HUES48 (cell line): ENCODE results near the gene FLT4.

Experiments used
- H3K27ac ChIP-seq: one replicate; pipeline ENCODE4 v1.7.0; 2013; ENCODE audit warnings: low read depth, low read length, inconsistent platforms
- H3K27me3 ChIP-seq: 2 replicates; pipeline ENCODE4 v1.6.1; 2013; ENCODE audit warnings: mild to moderate bottlenecking, low read length; ENCODE audit not compliant: control insufficient read depth, insufficient read depth
- H3K36me3 ChIP-seq: 2 replicates; pipeline ENCODE4 v1.6.1; 2013; ENCODE audit warnings: low read length; ENCODE audit not compliant: control insufficient read depth, insufficient read depth
- H3K4me1 ChIP-seq: 2 replicates; pipeline ENCODE4 v1.6.1; 2013; ENCODE audit warnings: mild to moderate bottlenecking, low read length; ENCODE audit not compliant: control insufficient read depth, insufficient read depth
- H3K4me3 ChIP-seq: 2 replicates; pipeline ENCODE4 v1.5.1; 2013; ENCODE audit warnings: mild to moderate bottlenecking, low read depth, low read length
- H3K9ac ChIP-seq: 2 replicates; pipeline ENCODE4 v1.6.1; 2013; ENCODE audit warnings: mild to moderate bottlenecking, low read depth, low read length, moderate library complexity
- H3K9me3 ChIP-seq: 2 replicates; pipeline ENCODE4 v1.6.1; 2013; ENCODE audit warnings: low read length; ENCODE audit not compliant: control insufficient read depth, insufficient read depth

Gene FLT4

GRCh38 chr5:180595046-180595379, 54.4 kb downstream of the FLT4 start:
- Histone ChIP-seq H3K27me3 (peaks cover 39% of the 10 kb centered on the region), H3K9me3 (no peaks in the 10 kb centered on the region), H3K4me1 (no peaks in the 10 kb centered on the region), H3K9ac (no peak overlapping the region), H3K4me3 (no peak overlapping the region), H3K27ac (no peak overlapping the region), H3K36me3 (no peaks in the 10 kb centered on the region)

GRCh38 chr5:180594311-180595045, 54.9 kb downstream of the FLT4 start:
- no peak overlapping the region for H3K27ac ChIP-seq
- no peaks in the 10 kb centered on the region for H3K9me3 ChIP-seq
- H3K36me3 ChIP-seq = no peaks in the 10 kb centered on the region
- no peaks in the 10 kb centered on the region for H3K4me1 ChIP-seq
- peaks cover 44% of the 10 kb centered on the region for H3K27me3 ChIP-seq
- no peak overlapping the region for H3K9ac ChIP-seq
- H3K4me3 ChIP-seq = no peak overlapping the region

GRCh38 chr5:180593446-180594206, 55.8 kb downstream of the FLT4 start:
- Histone ChIP-seq H3K9me3 (no peaks in the 10 kb centered on the region), H3K9ac (no peak overlapping the region), H3K4me1 (no peaks in the 10 kb centered on the region), H3K36me3 (no peaks in the 10 kb centered on the region), H3K27me3 (peaks cover 51% of the 10 kb centered on the region), H3K27ac (no peak overlapping the region), H3K4me3 (no peak overlapping the region)

- Histone ChIP-seq H3K9ac (no peak overlapping the region), H3K4me1 (no peaks in the 10 kb centered on the region), H3K36me3 (no peaks in the 10 kb centered on the region), H3K27ac (no peak overlapping the region), H3K27me3 (peaks cover 62% of the 10 kb centered on the region), H3K9me3 (no peaks in the 10 kb centered on the region), H3K4me3 (0 out of 2 replicates have a peak overlapping the region, but pooled peaks have one; percentile 56)
These were observed 57.2 kb downstream of the FLT4 start for GRCh38 chr5:180592176-180592575.

GRCh38 chr5:180591311-180591887, 58.0 kb downstream of the FLT4 start, which contains the start of gene SCGB3A1:
Gene SCGB3A1 (minus strand): TSS chr5:180591499. CDS start chr5:180591462, 37 bp downstream.
- Histone ChIP-seq H3K4me1 (no peaks in the 10 kb centered on the region), H3K27ac (no peak within 1 kb of the TSS), H3K4me3 (peak within 1 kb of the TSS; percentile 56), H3K9ac (no peak within 1 kb of the TSS), H3K9me3 (no peaks in the 10 kb centered on the region), H3K36me3 (no peaks in the 10 kb centered on the region), H3K27me3 (peaks cover 62% of the 10 kb centered on the region)

- peaks cover 62% of the 10 kb centered on the region for H3K27me3 ChIP-seq
- H3K4me3 ChIP-seq = peak overlapping the region; percentile 56
These were observed 58.7 kb downstream of the FLT4 start for GRCh38 chr5:180590543-180591310.

GRCh38 chr5:180589771-180590542, 59.4 kb downstream of the FLT4 start:
- no peaks in the 10 kb centered on the region for H3K36me3 ChIP-seq
- no peaks in the 10 kb centered on the region for H3K4me1 ChIP-seq
- no peak overlapping the region for H3K27ac ChIP-seq
- H3K27me3 ChIP-seq = peaks cover 62% of the 10 kb centered on the region
- no peak overlapping the region for H3K9ac ChIP-seq
- no peaks in the 10 kb centered on the region for H3K9me3 ChIP-seq
- H3K4me3 ChIP-seq = peak overlapping the region; percentile 56

More at GRCh38 chr5:180590543-180591310, 58.7 kb downstream of the FLT4 start:
- Histone ChIP-seq H3K9ac (no peak overlapping the region), H3K9me3 (no peaks in the 10 kb centered on the region), H3K36me3 (no peaks in the 10 kb centered on the region), H3K27ac (no peak overlapping the region), H3K4me1 (no peaks in the 10 kb centered on the region)

- Histone ChIP-seq H3K4me1 (no peaks in the 10 kb centered on the region), H3K9ac (no peak overlapping the region), H3K36me3 (no peaks in the 10 kb centered on the region), H3K9me3 (no peaks in the 10 kb centered on the region), H3K4me3 (no peak overlapping the region), H3K27me3 (peaks cover 42% of the 10 kb centered on the region), H3K27ac (no peak overlapping the region)
These were observed 62.5 kb downstream of the FLT4 start for GRCh38 chr5:180586870-180587269.

GRCh38 chr5:180586204-180586603, 63.2 kb downstream of the FLT4 start:
- Histone ChIP-seq H3K4me1 (no peaks in the 10 kb centered on the region), H3K4me3 (no peak overlapping the region), H3K27me3 (peaks cover 35% of the 10 kb centered on the region), H3K27ac (no peak overlapping the region), H3K9ac (no peak overlapping the region), H3K9me3 (no peaks in the 10 kb centered on the region), H3K36me3 (no peaks in the 10 kb centered on the region)

GRCh38 chr5:180583738-180584137, 65.7 kb downstream of the FLT4 start:
- Histone ChIP-seq H3K27me3 (peaks cover 12% of the 10 kb centered on the region), H3K4me3 (no peak overlapping the region), H3K4me1 (no peaks in the 10 kb centered on the region), H3K27ac (no peak overlapping the region), H3K9me3 (no peaks in the 10 kb centered on the region), H3K9ac (no peak overlapping the region), H3K36me3 (no peaks in the 10 kb centered on the region)
